ENCODE measurements around the gene ARL11.

Gene ARL11

GRCh38 chr13:49632156-49632555 lies 3.8 kb downstream of the ARL11 start:
- Histone ChIP-seq H3K36me3 (ENCODE audit: control insufficient read depth, insufficient read depth, low read length) (peaks cover 5% of the 10 kb centered on the region), H3K4me3 (replicated peaks; ENCODE audit: low read depth, low read length) (no peak overlapping the region), H3K27me3 (replicated peaks; ENCODE audit: control insufficient read depth, insufficient read depth, low read length) (no peaks in the 10 kb centered on the region)
- DNase-seq (ENCODE audit: extremely low read depth, insufficient read length), result no peak
- TF ChIP-seq CTCF (IDR thresholded peaks at IDR 0.05; ENCODE audit: insufficient read depth, low read length, poor library complexity, severe bottlenecking), result no peak

- no peak overlapping the region for H3K4me3 ChIP-seq (replicated peaks; ENCODE audit: low read depth, low read length)
- H3K27me3 ChIP-seq (replicated peaks; ENCODE audit: control insufficient read depth, insufficient read depth, low read length), result no peaks in the 10 kb centered on the region
- DNase-seq (ENCODE audit: extremely low read depth, insufficient read length), result no peak
- H3K36me3 ChIP-seq (ENCODE audit: control insufficient read depth, insufficient read depth, low read length), result peaks cover 5% of the 10 kb centered on the region
- no peak for TF ChIP-seq CTCF (IDR thresholded peaks at IDR 0.05; ENCODE audit: insufficient read depth, low read length, poor library complexity, severe bottlenecking)
These were observed 5.4 kb downstream of the ARL11 start for GRCh38 chr13:49633710-49634109.

DNA sequence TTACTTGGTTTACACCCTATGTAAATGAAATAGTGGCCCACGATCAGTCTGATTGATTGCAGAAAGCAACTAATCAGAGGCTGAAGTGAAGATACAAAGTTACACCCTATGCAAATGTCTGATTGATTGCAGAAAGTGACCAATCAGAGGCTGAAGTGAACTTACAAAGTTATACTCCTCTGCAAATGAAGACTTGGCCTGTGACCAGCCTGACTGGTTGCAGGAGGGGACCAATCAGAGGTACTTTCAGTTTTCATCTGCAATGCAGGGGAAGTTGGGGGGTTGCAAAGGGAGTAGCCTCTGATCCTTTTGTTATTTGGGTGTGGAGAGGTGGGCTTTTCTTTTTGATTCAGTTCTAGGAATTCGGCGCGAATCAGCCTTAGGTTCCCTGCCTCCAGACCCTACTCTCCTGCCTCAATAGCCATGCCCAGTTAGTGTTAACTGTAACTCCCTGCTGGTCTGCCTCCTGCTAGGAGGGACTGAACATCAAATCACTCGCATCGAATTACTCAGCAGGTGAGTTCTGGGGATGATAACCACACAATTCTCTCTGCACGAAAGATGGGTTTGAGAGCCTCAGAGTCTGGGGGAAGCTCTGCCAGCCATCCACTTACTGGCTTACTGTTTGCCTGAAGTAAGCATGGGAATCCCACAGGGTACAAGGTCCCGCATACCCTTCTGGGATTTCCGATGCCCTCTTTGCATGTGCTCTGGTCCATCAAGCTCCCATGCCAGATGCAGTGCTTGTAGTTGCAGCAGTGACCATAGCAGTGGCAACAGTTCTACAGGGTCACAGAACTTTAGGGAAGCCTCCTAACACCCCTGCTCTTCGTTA lies 7.5 kb downstream of the ARL11 start:
- Histone ChIP-seq H3K27me3 (replicated peaks; ENCODE audit: control insufficient read depth, insufficient read depth, low read length) (no peaks in the 10 kb centered on the region), H3K36me3 (ENCODE audit: control insufficient read depth, insufficient read depth, low read length) (peaks cover 2% of the 10 kb centered on the region), H3K4me3 (replicated peaks; ENCODE audit: low read depth, low read length) (no peak overlapping the region)
- no peak for TF ChIP-seq CTCF (IDR thresholded peaks at IDR 0.05; ENCODE audit: insufficient read depth, low read length, poor library complexity, severe bottlenecking)
- no peak for DNase-seq (ENCODE audit: extremely low read depth, insufficient read length)

DNA sequence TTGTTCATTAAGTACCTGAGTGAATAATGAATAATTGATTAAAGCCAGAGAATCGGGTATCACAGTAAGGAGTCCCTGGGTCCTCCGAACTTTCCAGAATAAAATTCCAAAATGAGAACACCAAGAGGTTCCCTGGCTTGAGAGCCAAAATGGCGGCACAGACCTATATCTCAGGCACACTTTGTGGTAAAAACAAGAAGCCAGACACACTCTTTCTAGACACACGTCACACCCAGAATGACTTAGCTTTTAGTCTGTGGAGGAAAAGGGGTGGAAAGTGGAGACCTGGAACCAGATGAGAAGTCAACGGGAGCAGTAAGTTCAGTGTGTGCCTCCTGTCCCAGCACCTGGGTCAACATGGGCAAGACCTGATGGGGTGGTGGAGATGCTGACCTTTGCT lies 8.4 kb downstream of the ARL11 start:
- no peak for TF ChIP-seq CTCF (IDR thresholded peaks at IDR 0.05; ENCODE audit: insufficient read depth, low read length, poor library complexity, severe bottlenecking)
- H3K36me3 ChIP-seq (ENCODE audit: control insufficient read depth, insufficient read depth, low read length), result peaks cover 2% of the 10 kb centered on the region
- no peaks in the 10 kb centered on the region for H3K27me3 ChIP-seq (replicated peaks; ENCODE audit: control insufficient read depth, insufficient read depth, low read length)
- no peak for DNase-seq (ENCODE audit: extremely low read depth, insufficient read length)
- H3K4me3 ChIP-seq (replicated peaks; ENCODE audit: low read depth, low read length), result no peak overlapping the region

DNA sequence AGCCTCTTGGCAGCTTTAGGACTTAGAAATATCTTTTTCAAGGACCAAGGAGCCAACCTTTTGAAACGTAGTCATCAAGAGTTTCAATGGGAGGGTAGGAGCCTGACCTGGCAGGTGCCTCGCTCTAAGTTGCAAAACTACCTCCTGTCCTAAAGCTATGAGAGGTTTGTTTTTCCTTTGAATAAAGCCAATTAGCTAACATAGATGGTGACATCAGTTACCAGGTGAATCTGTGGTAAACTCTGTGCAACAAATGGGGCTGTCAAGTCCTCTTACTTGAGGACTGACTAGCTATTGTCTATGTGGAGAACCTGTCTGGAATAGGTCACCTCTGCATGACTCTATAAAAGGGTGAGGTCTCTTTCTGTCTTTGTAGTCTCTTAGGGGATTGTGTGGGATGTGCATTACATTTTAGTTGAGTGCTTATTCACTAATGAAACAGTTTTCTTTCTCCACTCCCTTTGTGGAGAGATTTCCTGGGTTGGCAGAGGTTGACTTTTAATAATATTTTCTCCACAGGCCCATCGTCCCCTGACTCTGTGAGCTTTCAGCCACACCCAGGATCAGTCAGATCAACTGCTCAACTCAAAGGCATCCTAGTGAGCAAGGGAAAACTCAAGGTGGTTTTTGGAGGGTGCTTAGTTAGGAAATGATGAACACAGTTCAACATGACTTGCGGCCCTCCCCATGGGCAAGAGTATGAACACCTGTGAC lies 9.9 kb downstream of the ARL11 start:
- Histone ChIP-seq H3K36me3 (ENCODE audit: control insufficient read depth, insufficient read depth, low read length) (peaks cover 2% of the 10 kb centered on the region), H3K4me3 (replicated peaks; ENCODE audit: low read depth, low read length) (no peak overlapping the region), H3K27me3 (replicated peaks; ENCODE audit: control insufficient read depth, insufficient read depth, low read length) (no peaks in the 10 kb centered on the region)
- no peak for TF ChIP-seq CTCF (IDR thresholded peaks at IDR 0.05; ENCODE audit: insufficient read depth, low read length, poor library complexity, severe bottlenecking)
- no peak for DNase-seq (ENCODE audit: extremely low read depth, insufficient read length)
